Lung (tissue), 12 donors: ENCODE results near the gene NOC2L. TPM values are rescaled to one million over a fixed set of nuclear protein-coding genes. Genes with fewer than 3 reads are reported as not detected.

Experiments used
- ATAC-seq: fragments of 200-7000 bp; cut with Tn5 transposase; one replicate; pipeline ENCODE4 v1.9.1; 2020; ENCODE audit warnings: moderate number of reproducible peaks; ENCODE audit not compliant: insufficient read depth, low FRiP score
- DNase-seq, 3 donors: peaks; one replicate each; pipeline ENCODE4 v3.0.0-alpha.2; 2013 to 2017
- H3K27ac ChIP-seq, 2 donors: one replicate each; pipeline ENCODE4 v1.5.1; 2013; ENCODE audit warnings: mild to moderate bottlenecking in 2 of 2, moderate library complexity in 2 of 2, control low read depth in 1 of 2, inconsistent platforms in 1 of 2, low read depth in 1 of 2, low read length in 1 of 2
- H3K27me3 ChIP-seq, 3 donors: one replicate each; pipeline ENCODE4 v1.5.1; 2013; ENCODE audit warnings: low read length in 2 of 3; ENCODE audit not compliant: control insufficient read depth in 3 of 3, insufficient read depth in 3 of 3
- H3K36me3 ChIP-seq, 4 donors: one replicate each; pipeline ENCODE4 v1.5.1; 2013; ENCODE audit warnings: low read length in 4 of 4, mild to moderate bottlenecking in 1 of 4, moderate library complexity in 1 of 4; ENCODE audit not compliant: control insufficient read depth in 4 of 4, insufficient read depth in 4 of 4
- H3K4me1 ChIP-seq, 5 donors: one replicate each; pipeline ENCODE4 v1.5.1; 2013; ENCODE audit warnings: low read length in 5 of 5, mild to moderate bottlenecking in 2 of 5, moderate library complexity in 1 of 5; ENCODE audit not compliant: control insufficient read depth in 5 of 5, insufficient read depth in 5 of 5
- H3K4me3 ChIP-seq: one replicate; pipeline ENCODE4 v1.5.1; 2013; ENCODE audit warnings: mild to moderate bottlenecking, control low read depth, moderate library complexity
- H3K9ac ChIP-seq, 2 donors: one replicate each; pipeline ENCODE4 v1.5.1; 2013; ENCODE audit warnings: low read length in 2 of 2, control low read depth in 1 of 2; ENCODE audit not compliant: insufficient read depth in 1 of 2
- H3K9me3 ChIP-seq, 4 donors: one replicate each; pipeline ENCODE4 v1.5.1; 2013; ENCODE audit warnings: low read length in 3 of 4, mild to moderate bottlenecking in 1 of 4, moderate library complexity in 1 of 4; ENCODE audit not compliant: control insufficient read depth in 4 of 4, insufficient read depth in 3 of 4
- WGBS, 2 donors: extraction: QIAGEN DNeasy Blood & Tissue Kit; methylation state at CpG; one replicate each; pipeline ENCODE4 v1.1.7; 2013; 5-methylcytosine and 5-hydroxymethylcytosine counted together
- polyA plus RNA-seq, 2 donors: library from polyadenylated mRNA; stranded (reverse); fragments of 200-250 nt; gene quantifications; one replicate each; pipeline ENCODE4 v1.2.1, GENCODE V29; 2013
- total RNA-seq, 2 donors: library from RNA; depleted of rRNA in 1 of 2; stranded (reverse); fragments of >200 nt in 1 of 2; gene quantifications; one replicate each; pipeline ENCODE4 v1.2.1, GENCODE V29; 2014 to 2021
- TF ChIP-seq, protein P1 (sequence below): IDR thresholded peaks from 2 replicates; pipeline ENCODE4 v1.5.1; 2012; ENCODE audit warnings: mild to moderate bottlenecking; ENCODE audit errors: control extremely low read depth, extremely low read depth
- donor health status: control.
- donor health status: control.
- donor health status: Bipolar disorder and iron deficiency.
- donor health status: healthy.
- donor health status: DM: yes; HTN: yes; CAD: no.

The NOC2L gene
- total and polyA plus RNA-seq, 4 donors, result 39.0 to 86.6 (median 67.7) TPM

DNA sequence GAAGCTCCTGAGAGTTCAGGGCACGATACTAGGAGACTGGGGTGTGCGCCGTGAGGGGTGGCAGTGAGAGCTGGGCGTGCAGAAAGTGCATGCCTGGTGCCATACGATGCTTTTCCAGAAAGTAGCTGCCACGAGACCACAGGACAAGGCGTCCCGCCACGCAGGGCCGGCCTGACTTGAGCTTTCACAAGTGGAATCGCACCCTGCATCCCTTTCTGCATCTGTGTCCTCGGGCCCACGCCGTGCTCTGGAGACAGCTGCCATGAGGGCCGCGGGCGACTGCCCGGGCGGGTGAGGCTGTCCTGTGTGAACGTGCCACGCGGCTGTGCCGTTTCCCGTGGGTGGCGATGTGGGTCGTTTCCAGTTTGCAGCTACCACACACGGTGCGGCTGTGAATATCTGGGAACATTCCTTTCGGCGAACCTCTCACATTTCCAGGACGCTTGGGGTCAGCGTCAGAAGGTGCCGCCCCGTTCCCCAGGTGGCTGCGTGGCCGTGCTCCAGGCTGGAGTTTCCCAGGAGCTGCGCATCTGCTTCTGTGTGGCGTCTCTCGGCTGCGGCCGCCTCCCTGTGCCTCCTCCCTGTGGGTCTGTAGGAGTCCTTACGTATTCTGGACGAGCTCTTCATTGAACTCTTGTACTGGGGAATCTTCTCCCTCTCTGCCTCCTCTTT is 23.8 kb upstream of the NOC2L start:
- ATAC-seq, result no peak
- H3K4me1 ChIP-seq, result no peaks in the 10 kb centered on the region
- H3K9me3 ChIP-seq, result peaks cover 0 to 2% (median 0%) of the 10 kb centered on the region in 4 donors
- no peak overlapping the region for H3K9ac ChIP-seq
- peak overlapping the region in 1 of 2 donors; percentile 94 for H3K27ac ChIP-seq
- WGBS, 2 donors, result 77 to 82% methylated on average over 43 of the region's 43 CpGs
- H3K36me3 ChIP-seq, result no peaks in the 10 kb centered on the region
- no peak overlapping the region for H3K4me3 ChIP-seq
- no peak for DNase-seq
- peaks cover 4 to 26% (median 5%) of the 10 kb centered on the region in 3 donors for H3K27me3 ChIP-seq
- TF ChIP-seq, protein P1, sequence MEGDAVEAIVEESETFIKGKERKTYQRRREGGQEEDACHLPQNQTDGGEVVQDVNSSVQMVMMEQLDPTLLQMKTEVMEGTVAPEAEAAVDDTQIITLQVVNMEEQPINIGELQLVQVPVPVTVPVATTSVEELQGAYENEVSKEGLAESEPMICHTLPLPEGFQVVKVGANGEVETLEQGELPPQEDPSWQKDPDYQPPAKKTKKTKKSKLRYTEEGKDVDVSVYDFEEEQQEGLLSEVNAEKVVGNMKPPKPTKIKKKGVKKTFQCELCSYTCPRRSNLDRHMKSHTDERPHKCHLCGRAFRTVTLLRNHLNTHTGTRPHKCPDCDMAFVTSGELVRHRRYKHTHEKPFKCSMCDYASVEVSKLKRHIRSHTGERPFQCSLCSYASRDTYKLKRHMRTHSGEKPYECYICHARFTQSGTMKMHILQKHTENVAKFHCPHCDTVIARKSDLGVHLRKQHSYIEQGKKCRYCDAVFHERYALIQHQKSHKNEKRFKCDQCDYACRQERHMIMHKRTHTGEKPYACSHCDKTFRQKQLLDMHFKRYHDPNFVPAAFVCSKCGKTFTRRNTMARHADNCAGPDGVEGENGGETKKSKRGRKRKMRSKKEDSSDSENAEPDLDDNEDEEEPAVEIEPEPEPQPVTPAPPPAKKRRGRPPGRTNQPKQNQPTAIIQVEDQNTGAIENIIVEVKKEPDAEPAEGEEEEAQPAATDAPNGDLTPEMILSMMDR, result no peak

DNA sequence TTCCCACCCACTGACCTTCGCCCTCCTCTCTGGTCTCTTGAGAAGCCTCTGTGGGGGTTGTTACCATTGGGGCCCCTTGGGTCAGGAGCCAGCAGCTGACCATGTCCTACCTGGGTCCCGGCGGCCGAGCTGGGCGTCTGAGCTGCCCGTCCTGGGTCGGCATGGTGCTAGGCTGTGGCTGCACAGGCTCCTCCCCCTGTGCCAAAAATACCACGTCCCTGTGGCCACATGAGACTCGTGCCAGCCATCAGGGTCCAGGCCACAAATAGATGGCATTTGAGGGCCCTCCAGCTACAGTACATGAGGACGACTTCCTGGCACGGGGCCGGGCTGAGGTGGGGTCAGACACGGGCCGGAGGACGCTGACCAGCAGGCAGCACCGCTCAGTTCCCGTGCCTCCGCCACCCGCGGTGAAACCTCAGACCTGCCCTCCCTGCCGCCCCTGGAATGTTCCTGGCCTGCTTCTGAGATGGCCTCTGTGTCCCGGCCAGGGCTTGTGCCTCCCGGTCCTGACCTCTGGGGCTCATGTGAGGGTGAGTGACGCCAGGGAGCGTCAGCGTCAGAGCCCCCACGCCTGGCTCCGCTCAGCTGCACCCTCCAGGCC is 23.0 kb upstream of the NOC2L start, which contains the start of gene PERM1:
Gene PERM1 (minus strand): TSS at position 139 of the 604 bp plus-strand sequence. CDS start 1,064 bp downstream, outside the sequence.
- TF ChIP-seq, protein P1, result no peak
- Histone ChIP-seq H3K4me1 (no peaks in the 10 kb centered on the region), H3K9ac (no peak within 1 kb of the TSS), H3K9me3 (peaks cover 0 to 2% (median 0%) of the 10 kb centered on the region in 4 donors), H3K36me3 (no peaks in the 10 kb centered on the region), H3K4me3 (no peak within 1 kb of the TSS), H3K27ac (peak within 1 kb of the TSS in 1 of 2 donors; percentile 94), H3K27me3 (peaks cover 4 to 26% (median 5%) of the 10 kb centered on the region in 3 donors)
- no peak for DNase-seq
- WGBS, 2 donors, result 55 to 72% methylated on average over 28 of the region's 28 CpGs
- no peak for ATAC-seq

DNA sequence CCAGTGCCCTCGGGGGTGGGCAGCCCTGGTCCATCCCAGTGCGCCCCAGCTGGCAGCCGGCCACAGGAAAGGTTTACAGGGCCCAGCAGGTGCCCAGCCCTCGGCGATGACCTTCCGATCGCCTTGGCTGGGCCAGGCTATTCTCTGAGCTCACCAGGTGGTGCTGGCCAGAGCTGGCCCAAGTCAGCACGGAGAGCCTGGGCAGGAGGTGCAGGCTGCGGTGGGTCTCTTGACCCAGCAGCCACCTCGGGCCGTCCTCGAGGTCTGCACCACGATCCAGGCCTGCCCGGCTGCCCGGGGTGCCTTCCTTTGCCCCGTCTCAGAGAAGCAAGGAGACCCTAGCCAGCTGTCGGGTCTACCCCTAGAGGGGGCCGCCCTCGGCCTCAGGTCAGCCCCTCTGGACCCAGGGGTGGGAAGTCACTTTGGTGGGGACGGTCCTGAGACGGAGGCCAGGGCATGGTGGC is 22.5 kb upstream of the NOC2L start:
- peaks cover 0 to 2% (median 0%) of the 10 kb centered on the region in 4 donors for H3K9me3 ChIP-seq
- 77 to 89% methylated on average over 20 to 21 of the region's 21 CpGs for WGBS, 2 donors
- no peak for ATAC-seq
- peak overlapping the region in 1 of 2 donors; percentile 94 for H3K27ac ChIP-seq
- H3K36me3 ChIP-seq, result no peaks in the 10 kb centered on the region
- no peak overlapping the region for H3K9ac ChIP-seq
- TF ChIP-seq, protein P1, result no peak
- no peak overlapping the region for H3K4me3 ChIP-seq
- peaks cover 4 to 26% (median 5%) of the 10 kb centered on the region in 3 donors for H3K27me3 ChIP-seq
- DNase-seq, result no peak
- H3K4me1 ChIP-seq, result no peaks in the 10 kb centered on the region
